GM12875 (cell line): Measurements from ENCODE around the gene GRIP1.
"Not testable (repeated sequence)": the region's sequence is repeated elsewhere in the genome, so short reads cannot be mapped to it uniquely, and the experiment has no call there.

Source experiments
- H3K4me3 ChIP-seq: one replicate; pipeline ENCODE4 v1.5.1; 2011; ENCODE audit warnings: low read depth, low read length, control low read depth
- TF ChIP-seq, protein P1 (sequence below): IDR thresholded peaks from 2 replicates; pipeline ENCODE4 v1.5.1; 2011; ENCODE audit warnings: low read depth, mild to moderate bottlenecking, control low read depth, inconsistent platforms, low read length, moderate library complexity, borderline replicate concordance; ENCODE audit not compliant: insufficient read depth

GRIP1 gene

GRCh38 chr12:66499000-66499399 is 179.9 kb downstream of the GRIP1 start:
- TF ChIP-seq, protein P1, sequence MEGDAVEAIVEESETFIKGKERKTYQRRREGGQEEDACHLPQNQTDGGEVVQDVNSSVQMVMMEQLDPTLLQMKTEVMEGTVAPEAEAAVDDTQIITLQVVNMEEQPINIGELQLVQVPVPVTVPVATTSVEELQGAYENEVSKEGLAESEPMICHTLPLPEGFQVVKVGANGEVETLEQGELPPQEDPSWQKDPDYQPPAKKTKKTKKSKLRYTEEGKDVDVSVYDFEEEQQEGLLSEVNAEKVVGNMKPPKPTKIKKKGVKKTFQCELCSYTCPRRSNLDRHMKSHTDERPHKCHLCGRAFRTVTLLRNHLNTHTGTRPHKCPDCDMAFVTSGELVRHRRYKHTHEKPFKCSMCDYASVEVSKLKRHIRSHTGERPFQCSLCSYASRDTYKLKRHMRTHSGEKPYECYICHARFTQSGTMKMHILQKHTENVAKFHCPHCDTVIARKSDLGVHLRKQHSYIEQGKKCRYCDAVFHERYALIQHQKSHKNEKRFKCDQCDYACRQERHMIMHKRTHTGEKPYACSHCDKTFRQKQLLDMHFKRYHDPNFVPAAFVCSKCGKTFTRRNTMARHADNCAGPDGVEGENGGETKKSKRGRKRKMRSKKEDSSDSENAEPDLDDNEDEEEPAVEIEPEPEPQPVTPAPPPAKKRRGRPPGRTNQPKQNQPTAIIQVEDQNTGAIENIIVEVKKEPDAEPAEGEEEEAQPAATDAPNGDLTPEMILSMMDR, result no peak

GRCh38 chr12:66498059-66498458 is 180.8 kb downstream of the GRIP1 start:
- not testable (repeated sequence) for H3K4me3 ChIP-seq

More at GRCh38 chr12:66499000-66499399, 179.9 kb downstream of the GRIP1 start:
- H3K4me3 ChIP-seq, result no peak overlapping the region

GRCh38 chr12:66497008-66497897 is 181.6 kb downstream of the GRIP1 start:
- H3K4me3 ChIP-seq, result no peak overlapping the region
- TF ChIP-seq, protein P1, result no peak

- TF ChIP-seq, protein P1, result no peak
- no peak overlapping the region for H3K4me3 ChIP-seq
Observed at GRCh38 chr12:66496595-66496994, 182.3 kb downstream of the GRIP1 start.

DNA sequence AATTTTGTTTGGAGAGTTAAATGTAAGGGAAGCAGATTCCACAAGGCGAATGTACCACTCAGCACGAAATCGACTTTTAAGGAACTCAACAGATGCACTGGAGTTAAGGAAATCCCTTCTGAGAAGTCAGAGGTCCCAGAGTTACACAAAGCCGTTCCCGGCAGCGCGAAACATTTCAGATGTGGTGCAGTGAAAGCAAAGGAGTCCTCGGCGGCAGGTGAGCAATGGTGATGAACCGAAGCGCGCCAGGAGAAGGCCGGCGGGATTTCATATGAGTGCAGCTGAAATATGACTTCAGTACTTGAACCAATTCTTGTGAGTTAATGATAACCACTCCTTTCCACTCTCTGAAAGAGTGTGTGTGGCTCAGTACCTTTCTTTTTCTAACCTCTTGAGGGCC is 183.2 kb downstream of the GRIP1 start:
- no peak overlapping the region for H3K4me3 ChIP-seq
- TF ChIP-seq, protein P1, result no peak

GRCh38 chr12:66493819-66494218 is 185.1 kb downstream of the GRIP1 start:
- TF ChIP-seq, protein P1, result no peak
- no peak overlapping the region for H3K4me3 ChIP-seq

DNA sequence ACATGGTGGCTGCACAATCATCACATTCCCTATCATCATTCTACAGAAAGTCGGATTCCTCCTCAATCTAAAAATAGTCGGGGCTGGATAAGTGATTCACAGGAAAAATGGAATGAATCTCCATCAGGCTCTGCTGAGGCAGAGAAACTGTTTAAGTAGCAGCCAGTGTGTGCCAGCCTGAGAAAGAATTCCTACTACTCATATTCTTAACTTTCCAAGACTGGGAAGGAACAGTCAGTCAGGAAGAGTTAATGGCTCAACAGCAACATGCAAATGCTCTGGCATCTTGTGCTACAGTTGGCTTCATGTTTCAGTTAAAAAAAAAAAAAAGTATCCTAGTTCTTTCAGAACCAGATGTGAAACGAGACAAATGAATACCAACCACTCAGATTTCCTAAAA is 187.0 kb downstream of the GRIP1 start:
- H3K4me3 ChIP-seq, result no peak overlapping the region
- TF ChIP-seq, protein P1, result no peak
